GM18861 (cell line): ENCODE data around the gene TLN1.
A peak's percentile ranks its signal among the peaks of the same experiment; 100 is the strongest.

Experiments used
- ATAC-seq: cut with Tn5 transposase; IDR thresholded peaks from one replicate; pipeline ENCODE4 v1.9.1; 2021; ENCODE audit not compliant: unreplicated experiment

TLN1 gene

DNA sequence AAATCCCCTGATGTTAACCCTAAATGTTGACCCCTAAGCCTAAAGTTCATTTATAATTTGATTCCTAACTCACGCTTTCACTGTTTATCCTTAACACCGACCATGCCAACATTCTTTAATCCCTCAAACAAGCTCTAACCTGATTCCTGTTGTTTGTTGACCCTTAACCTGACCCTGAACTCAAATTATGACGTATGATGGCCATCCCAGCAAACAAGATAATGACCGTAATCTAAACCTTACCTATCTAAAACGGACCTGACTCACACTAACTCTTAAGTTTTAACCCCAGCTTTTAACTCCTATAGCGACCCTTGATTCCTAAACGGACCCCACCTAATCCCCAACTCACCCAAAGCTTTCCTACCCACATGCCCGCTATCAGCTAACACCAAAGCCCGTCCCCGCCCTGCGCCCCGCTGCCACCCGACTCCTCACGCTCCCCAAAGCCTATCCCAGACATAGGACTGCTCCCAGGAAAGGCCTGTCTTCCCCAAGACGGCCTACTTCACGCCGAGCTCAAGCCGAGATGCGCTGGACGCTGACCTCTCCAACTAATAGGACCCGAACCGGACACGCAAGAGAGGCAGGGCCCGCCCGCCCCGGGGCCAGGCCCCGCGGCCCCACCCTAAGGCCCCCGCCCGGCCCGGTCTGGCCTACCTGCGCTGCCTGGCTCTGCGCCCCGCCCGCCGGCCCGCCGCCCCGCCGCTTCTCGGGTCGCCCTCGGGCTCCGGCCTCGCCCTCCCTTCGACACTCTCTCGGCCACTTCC is 395 bp downstream of the TLN1 start:
- no peak for ATAC-seq

DNA sequence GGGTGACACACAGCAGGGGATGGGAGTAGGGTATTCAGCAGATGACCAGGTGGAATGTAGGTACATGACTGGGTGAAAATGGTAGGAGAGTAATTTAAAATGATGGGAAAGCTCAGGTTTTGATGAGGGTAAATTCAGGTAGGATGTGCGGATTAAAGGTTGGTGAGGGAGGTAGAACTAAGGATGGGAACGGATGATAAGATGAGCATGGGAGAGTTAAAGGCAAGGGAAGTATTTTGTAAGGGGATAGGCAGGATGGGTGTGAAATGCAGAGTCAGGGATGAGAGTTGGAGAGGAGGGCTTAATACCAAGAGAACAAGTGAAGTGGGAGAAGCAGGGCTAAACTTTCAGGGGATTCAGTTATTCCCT is 1.5 kb downstream of the TLN1 start:
- ATAC-seq = no peak

DNA sequence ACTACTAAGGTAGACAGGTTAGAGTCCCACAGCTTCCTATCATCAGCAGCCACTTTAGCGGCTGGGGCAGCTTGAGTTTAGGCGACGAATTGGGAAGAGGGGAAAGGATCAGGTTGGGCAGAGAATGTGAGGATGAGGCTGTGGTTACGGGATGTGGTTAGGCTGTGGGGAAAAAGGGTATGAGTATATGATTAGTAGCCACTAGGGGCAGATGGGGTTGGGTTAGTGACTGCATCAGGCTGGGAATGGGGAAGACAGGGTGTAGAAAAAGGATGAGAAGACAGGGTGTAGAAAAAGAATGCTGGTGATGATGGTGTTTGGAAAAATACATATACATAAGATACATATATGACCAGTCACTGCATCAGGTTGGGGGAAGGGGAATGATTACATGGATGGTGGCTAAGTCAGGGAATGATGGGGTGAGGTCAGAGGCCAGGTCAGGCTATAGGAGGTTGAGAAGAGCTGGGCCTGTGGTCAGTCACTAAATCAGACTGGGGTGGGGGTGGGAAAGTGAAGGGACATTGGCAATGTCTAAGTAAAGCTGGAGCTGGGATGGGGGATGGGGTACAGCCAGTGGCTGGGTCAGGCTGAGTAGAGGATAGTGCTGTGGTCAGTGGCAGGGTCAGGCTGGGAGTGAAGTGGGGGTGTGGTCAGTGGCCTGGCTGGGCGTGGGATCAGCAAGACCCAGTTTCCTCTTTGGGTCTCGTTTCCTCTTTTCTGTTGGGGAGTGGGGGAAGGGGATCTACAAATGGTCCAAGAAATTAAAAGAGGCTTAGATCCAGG is 2.1 kb downstream of the TLN1 start:
- ATAC-seq = no peak

DNA sequence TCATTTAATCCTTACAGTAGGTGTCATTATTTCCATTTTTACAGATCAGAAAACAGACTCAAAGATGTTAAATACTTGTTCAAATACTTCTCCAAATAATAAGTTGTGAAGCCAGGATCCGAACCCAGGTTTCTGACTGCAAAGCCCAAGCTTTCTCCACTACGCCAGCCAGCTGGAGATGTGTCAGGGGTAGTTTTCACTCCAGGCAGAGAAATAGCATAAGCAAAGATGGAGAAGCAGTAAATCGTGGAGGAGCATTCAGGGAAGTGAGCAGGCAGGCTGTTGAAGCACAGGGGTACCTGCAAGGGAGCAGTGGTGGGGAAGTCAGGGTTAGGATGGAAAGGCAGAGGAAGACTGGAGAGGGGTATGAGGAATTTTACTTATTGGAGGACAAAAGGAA is 2.9 kb downstream of the TLN1 start:
- no peak for ATAC-seq

DNA sequence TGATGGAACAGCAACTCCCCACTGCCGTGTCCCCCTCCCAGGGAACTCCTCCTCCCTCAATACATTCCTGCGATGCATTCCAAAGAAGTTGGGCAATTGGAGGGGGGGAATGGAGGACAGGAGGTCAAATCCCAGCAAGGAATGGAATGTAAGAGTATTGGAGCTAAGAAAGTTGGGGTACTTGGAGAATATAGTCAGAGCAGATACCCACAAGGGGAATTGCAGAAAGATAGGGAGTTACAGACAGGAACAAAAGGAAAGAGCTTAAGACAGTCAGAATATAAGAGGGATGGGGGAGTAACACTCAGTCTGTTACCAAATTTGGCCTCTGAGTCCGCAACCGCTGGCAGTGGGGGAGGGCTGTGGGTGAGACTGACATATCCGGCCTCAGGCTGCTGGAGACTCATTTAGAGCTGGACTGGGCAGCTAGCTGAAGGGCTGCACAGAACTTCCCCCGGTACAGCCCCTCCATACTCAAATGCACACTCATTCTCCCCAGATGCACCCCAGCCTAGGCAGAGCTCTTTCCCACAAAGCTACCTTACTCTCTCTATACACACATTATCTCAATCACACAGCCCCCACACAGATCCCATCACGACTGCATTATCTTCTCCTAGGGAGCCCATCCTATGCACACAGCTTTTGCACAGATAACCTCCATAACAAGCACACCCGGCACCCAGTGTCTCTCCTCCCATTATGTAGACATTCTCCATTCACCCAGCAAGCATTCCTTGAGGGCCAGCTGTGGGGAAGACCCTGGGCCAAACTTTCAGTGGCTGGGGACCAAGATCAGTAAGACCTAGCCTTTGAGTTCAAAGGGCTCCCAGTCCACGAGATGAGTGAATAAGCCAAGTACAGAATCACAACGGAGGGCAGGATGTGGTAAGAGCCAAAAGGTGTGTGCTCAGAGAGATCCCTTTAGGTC is 3.7 kb downstream of the TLN1 start:
- no peak for ATAC-seq

DNA sequence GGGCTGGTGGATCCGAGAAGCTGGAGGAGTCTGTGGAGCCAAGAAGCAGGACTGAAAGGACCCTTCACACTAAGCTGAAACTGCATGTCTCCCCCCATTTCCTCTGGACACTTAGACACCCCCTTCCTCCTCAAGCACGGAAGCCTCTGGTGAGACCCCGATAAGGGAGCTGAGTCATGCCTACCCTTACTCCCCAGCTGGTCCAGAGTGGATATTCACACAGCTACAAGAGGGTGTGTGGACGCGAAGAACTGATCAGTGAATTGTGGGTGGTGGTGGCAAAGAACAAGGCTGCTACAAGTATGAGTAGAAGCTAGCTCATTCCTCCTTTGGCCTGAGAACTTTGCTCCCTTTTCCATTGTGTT is 4.3 kb downstream of the TLN1 start:
- no peak for ATAC-seq

DNA sequence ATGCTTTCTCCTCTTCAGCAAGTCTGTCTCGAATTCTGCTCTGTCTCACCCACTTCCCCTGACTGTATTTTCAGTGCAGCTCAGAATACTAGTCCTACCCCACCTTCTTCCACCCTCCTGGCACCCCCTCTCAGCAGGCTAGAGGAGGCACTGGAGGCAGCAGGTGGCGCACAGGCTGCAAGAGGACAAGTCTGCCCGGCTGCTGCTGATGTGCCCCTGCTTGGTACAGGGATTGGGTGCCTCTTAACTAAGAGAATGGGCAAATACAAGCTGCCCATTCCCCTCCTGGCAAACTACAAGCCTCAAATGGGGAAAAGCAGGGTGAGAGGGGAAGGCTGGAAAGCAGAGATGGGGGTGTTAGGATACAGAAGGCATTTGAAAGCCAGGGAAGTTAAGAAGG is 5.1 kb downstream of the TLN1 start:
- ATAC-seq = peak; percentile 43

DNA sequence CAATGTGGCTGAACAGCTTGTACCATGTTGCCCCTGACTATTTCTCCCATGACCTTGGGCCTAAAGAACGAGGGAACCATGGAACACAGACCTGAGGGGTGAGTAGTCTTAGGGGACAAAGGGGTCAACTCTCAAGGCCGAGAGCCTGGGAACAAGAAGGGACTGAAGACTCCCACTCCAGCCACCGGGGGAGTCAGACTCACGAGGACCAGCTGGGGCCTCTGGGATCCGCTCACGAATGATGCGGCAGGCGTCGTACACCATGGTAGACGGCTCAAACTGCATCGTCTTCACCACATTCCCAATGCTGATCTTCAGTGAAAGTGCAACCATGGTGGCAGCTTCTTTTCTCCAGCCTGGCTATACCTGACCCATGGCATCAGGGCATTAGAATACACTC is 6.6 kb downstream of the TLN1 start:
- ATAC-seq = no peak

DNA sequence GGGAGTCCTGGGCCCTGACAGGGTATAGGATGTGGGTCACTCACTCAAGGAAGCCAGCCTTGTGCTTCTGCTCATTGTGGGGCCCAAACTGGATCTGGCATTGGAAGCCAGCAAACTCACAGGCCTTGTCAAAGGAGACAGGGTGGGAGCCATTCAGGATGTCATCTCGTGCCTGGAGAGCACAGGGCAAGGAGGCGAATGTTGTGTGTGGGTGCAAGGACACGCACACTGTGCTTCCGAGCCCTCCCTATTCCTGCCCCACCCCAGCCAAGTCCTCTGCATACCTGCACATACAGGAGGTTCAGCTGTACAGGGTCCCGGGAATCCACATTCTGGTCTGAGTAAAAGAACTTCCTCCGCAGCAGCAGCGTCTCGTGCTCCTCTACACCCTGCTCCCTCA is 8.1 kb downstream of the TLN1 start:
- no peak for ATAC-seq

DNA sequence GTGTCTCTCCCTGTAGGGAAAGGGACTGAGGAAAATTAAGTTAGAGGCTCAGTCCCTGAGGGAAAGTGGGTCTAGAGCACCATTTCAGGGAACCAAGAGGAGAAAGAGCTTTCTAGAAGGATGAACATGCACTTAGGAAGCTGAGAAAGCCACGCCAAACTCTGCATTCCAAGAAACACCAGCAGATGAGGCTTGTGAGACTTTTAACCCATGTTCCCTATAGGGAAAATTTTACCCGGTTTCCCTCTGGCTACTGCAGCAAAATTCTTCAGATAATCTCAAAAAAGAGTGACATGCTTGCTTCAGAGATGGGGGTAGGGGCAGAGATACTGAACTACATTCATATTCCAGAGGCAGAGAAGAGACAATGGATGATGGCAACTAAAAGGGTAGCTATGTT is 8.6 kb downstream of the TLN1 start:
- ATAC-seq = no peak

DNA sequence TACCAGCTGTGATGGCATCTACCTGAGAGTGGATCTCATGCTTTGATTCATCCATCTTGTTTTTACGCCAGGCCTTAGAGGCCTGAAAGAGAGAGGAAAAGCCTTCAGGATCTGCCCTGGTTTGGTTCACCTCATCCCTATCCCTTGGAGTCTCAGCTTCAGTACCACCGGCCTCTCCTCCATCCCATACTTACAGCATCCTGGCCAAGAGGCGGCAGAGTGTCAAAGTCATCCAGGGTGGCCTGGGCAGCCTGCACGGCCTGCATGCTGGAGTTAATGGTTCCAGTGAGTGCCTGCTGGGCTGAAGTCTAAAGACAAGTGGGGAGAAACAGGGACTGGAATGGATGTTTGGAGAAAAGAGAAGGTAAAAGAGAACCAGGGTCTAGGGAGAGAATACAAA is 12.4 kb downstream of the TLN1 start:
- no peak for ATAC-seq

DNA sequence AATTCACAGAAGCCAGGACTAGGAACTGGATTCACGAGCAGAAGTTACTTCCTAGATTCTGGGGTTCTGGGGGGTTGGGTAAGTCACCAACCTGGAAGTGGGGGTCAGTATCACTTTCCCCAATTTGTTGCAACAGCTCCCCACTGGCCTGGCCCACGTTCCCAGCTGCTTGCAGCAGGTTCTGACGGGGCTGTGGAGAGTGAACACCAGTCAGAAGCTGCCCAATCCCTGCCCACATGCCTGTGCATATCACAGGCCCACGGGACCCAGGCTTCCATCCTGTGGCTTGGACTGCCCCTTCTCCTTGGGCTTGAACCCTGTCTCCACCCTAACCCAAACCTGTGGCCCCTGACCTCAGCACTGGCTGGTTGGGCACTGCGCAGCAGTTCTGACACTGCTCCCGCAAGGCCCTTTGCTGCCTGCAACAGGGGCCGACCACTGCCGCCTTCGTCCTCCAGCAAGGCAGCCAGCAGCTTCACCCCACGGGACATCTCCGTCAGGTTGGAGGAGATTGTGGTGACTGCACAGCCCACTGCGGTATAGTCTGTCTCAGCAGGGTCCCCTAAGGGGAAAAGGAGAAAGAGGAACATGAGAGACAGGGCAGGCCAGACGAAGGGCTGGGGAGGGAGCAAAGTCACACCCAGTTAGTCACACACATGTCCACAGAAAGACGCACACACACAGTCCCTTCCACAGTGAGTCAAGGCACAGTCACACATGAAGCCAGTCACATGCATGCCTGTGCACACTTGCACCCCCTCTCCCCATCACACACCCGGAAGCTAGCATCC is 13.1 kb downstream of the TLN1 start:
- ATAC-seq = no peak

DNA sequence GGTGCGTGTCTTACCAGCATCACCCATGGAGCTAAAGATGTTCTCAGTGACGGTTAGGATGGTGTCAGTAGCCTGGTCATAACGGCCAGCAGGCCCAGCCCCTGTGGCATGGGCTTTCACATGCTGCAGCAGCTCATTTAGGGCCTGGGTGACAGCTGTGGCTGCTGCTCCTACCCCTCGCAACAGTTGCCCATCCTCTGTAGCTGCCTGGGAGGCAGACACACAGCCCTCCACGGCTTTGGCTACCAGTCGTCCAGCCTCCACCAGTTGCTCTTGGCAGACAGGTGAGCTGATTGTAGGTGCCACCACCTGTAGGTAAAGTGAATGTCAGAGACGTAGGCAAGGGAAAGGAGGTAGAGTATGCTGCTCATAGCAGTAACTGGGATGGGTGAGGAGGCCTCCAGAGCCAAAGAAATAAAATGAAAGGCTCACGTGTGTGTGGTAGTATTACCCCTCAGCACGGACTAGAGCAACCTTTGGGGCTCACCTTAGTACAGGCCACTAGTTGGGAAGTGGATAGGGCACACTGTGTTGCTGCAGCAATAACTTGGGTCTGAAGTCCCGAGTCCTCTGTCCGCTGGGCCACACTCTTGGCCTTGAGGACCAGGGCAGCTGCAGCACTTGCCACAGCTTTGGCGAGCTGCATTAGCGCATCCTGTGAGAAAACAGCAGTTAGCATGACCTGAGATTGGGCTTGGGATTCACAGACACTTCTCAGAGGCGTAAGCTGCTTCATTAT is 14.7 kb downstream of the TLN1 start:
- no peak for ATAC-seq

DNA sequence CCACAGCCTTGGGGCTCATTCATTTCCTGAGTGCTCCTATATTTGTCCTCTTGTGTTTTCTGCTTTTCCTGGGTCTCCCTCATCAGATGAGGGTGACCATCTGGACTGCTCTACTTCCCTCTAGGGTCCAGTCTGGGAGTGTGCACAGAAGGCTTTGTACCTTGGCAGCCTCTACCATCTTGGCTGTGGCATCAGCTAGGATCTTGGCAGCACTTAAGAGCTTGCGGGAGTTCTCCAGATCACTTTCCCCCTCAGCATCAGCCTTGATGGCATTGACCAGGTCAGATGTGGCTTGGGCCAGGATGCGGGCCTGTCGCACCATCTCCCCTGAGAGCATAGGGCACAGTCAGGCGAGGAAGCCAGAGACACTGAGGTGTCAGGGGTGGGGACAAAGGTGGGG is 15.8 kb downstream of the TLN1 start:
- ATAC-seq = no peak

DNA sequence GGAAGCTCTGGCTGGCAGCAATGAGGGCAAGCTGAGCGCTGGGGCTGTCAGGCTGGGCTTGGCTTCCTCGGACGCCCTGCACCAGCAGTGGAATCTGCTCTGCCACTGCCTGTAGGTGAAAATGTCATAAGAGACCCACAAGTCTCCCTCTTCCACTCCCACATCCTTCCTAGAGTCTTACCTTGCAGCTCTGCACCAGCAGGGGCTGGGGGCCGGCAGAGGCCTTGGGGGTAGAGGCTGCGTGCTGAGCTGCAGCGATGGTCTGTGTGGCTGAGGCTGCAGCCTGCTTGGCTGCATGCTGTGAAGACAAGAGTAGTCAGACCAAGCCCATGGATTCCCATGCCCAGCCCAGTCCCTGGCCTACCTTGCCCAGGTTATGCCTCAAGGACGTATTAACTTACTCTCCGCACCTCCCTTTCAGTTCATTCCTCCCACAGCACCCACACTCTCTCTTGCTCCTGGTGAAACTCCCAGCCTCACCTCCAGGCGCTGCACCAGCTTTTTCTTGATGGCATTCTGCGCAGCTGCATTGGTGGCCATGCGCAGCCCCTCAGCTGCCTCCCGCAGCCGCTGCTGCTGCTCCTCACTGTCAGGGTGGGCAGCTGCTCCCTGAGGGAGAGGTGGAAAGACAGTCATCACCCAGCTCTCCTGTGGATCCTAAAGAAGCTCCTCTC is 17.3 kb downstream of the TLN1 start:
- ATAC-seq = no peak

DNA sequence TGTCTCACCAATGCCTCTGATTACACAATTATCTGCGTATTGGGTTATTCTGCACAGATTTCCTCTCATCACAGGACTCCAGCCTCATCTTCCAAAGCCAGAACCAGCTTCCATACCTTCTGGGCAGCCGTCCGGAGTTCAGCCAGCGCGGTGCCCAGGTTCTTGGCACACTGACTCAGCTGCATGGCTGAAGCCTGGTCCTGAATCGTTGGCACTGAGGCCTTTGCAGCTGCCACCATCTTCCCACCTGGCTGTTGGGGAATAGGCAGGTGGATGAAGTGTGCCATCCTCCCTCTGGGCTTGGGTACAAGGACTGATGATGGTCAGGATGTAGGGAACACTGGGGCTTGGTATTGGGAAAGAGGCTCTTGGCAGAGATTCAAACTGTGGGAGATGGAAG is 17.9 kb downstream of the TLN1 start:
- ATAC-seq = no peak

DNA sequence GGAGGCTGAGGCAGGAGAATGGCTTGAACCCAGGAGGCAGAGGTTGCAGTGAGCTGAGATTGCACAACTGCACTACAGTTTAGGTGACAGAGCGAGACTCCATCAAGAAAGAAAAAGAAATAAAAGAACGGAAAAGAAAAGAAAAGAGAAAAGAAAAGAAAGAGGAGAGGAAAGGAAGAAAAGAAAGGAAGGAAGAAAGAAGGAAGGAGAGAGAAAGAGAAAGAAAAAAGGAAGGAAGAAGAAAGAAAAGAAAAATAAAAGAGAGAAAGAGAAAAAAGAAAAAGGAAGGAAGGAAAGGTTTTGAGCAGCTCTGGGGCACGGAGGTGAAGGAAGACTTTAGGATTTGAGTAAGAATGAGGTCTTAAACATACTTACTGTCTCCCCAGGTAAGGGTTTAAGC is 18.4 kb downstream of the TLN1 start:
- no peak for ATAC-seq

DNA sequence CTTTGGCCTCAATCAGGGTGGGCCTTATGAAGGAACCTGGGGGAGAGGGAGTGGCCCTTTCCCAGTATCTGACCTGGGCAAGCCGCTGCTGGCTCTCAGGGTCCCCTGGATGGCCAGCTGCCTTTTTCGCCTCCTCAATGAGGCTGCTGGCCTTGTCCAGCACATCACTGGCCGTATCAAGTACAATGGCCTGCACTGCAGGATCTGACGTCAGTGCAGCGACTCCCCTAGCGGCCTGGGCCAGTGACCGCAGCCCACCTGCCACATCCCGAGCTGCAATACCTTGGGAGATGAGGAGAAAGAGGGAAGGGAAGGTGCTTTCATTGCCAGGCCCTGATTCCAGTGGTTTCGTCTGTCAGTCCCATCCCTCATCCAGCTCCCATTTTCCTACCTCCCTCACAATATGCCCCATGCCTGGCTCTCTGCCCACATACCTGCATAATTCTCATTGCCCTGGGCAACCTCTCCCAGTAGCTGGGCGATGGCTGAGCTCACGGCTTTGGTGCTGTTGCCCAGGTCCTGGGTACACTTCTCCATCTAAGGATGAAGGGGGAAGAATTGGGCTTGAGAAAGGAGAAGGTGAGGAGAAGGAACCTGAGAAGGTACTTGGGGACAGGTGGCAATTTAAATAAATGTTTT is 19.1 kb downstream of the TLN1 start:
- ATAC-seq = no peak
